Hepatocyte (in vitro differentiated cells): ENCODE results near the gene POLG2.

Experiments used
- CTCF ChIP-seq: fragments of 200-600 bp; sonication (generic); IDR thresholded peaks from 2 replicates; pipeline ENCODE4 v1.5.1; 2016; ENCODE audit warnings: antibody characterized with exemption, mild to moderate bottlenecking; ENCODE audit not compliant: poor library complexity
- EZH2 ChIP-seq: fragments of 200-600 bp; sonication (generic); IDR thresholded peaks from 2 replicates; pipeline ENCODE4 v1.6.1; 2016; ENCODE audit warnings: antibody characterized with exemption, mild to moderate bottlenecking, borderline replicate concordance

GRCh38 chr17:64471440-64471839 is 25.4 kb downstream of the POLG2 start:
- TF ChIP-seq CTCF (no peak), EZH2 (no peak)
